ENCODE measurements around the gene CCDC12.
"Not testable (repeated sequence)": the region's sequence is repeated elsewhere in the genome, so short reads cannot be mapped to it uniquely, and the experiment has no call there.

CCDC12 gene

GRCh38 chr3:46925585-46925934 lies 51.0 kb downstream of the CCDC12 start:
- no peak for FAIRE-seq

GRCh38 chr3:46924921-46925584 lies 51.5 kb downstream of the CCDC12 start:
- no peak for DNase-seq (ENCODE audit: low spot score)
- no peak for FAIRE-seq

More at GRCh38 chr3:46925585-46925934, 51.0 kb downstream of the CCDC12 start:
- no peak for DNase-seq (ENCODE audit: low spot score)

GRCh38 chr3:46923559-46924350 lies 52.8 kb downstream of the CCDC12 start:
- no peak for FAIRE-seq

GRCh38 chr3:46922871-46923558 lies 53.5 kb downstream of the CCDC12 start:
- FAIRE-seq (peak; percentile 63), DNase-seq (ENCODE audit: low spot score) (no peak)

More at GRCh38 chr3:46923559-46924350, 52.8 kb downstream of the CCDC12 start:
- DNase-seq (ENCODE audit: low spot score), result peak; percentile 54

- FAIRE-seq, result no peak
- no peak for DNase-seq (ENCODE audit: low spot score)
Observed at GRCh38 chr3:46922426-46922825, 54.1 kb downstream of the CCDC12 start.

GRCh38 chr3:46921871-46922271 lies 54.7 kb downstream of the CCDC12 start:
- DNase-seq (ENCODE audit: low spot score) (no peak), FAIRE-seq (no peak)

GRCh38 chr3:46921041-46921440 lies 55.5 kb downstream of the CCDC12 start:
- DNase-seq (ENCODE audit: low spot score) (no peak), FAIRE-seq (no peak)

- FAIRE-seq (no peak), DNase-seq (ENCODE audit: low spot score) (no peak)
Observed at GRCh38 chr3:46918634-46919033, 57.9 kb downstream of the CCDC12 start.

- no peak for DNase-seq (ENCODE audit: low spot score)
- FAIRE-seq, result no peak
Observed at GRCh38 chr3:46918202-46918601, 58.3 kb downstream of the CCDC12 start.

GRCh38 chr3:46917257-46917656 lies 59.3 kb downstream of the CCDC12 start:
- FAIRE-seq (no peak), DNase-seq (ENCODE audit: low spot score) (no peak)

GRCh38 chr3:46916799-46917198 lies 59.7 kb downstream of the CCDC12 start:
- no peak for DNase-seq (ENCODE audit: low spot score)
- no peak for FAIRE-seq

GRCh38 chr3:46916278-46916677 lies 60.3 kb downstream of the CCDC12 start:
- no peak for FAIRE-seq
- DNase-seq (ENCODE audit: low spot score), result no peak

GRCh38 chr3:46915297-46915822 lies 61.2 kb downstream of the CCDC12 start:
- no peak for FAIRE-seq
- DNase-seq (ENCODE audit: low spot score), result no peak

GRCh38 chr3:46914849-46915248 lies 61.7 kb downstream of the CCDC12 start:
- no peak for DNase-seq (ENCODE audit: low spot score)
- no peak for FAIRE-seq

GRCh38 chr3:46913644-46914043 lies 62.9 kb downstream of the CCDC12 start:
- peak; percentile 85 for DNase-seq (ENCODE audit: low spot score)
- peak; percentile 87 for FAIRE-seq

- DNase-seq (ENCODE audit: low spot score) (no peak), FAIRE-seq (no peak)
Observed at GRCh38 chr3:46912986-46913385, 63.6 kb downstream of the CCDC12 start.

GRCh38 chr3:46910914-46911313 lies 65.6 kb downstream of the CCDC12 start:
- DNase-seq (ENCODE audit: low spot score); FAIRE-seq: not testable (repeated sequence)

GRCh38 chr3:46910166-46910760 lies 66.3 kb downstream of the CCDC12 start:
- FAIRE-seq (no peak), DNase-seq (ENCODE audit: low spot score) (no peak)

GRCh38 chr3:46909535-46910161 lies 66.9 kb downstream of the CCDC12 start:
- peak; percentile 88 for DNase-seq (ENCODE audit: low spot score)
- FAIRE-seq, result no peak

- DNase-seq (ENCODE audit: low spot score), result no peak
- FAIRE-seq, result no peak
Observed at GRCh38 chr3:46908986-46909534, 67.5 kb downstream of the CCDC12 start.
